Cerebellar cortex (tissue), 1 donor: Measurements from ENCODE around the gene NACC2.
A peak's percentile ranks its signal among the peaks of the same experiment; 100 is the strongest.
"Not testable (repeated sequence)": the region's sequence is repeated elsewhere in the genome, so short reads cannot be mapped to it uniquely, and the experiment has no call there.

ENCODE experiments used
- DNase-seq: peaks from one replicate; pipeline ENCODE4 v3.0.0-alpha.2; 2015; ENCODE audit warnings: low spot score

Gene NACC2

DNA sequence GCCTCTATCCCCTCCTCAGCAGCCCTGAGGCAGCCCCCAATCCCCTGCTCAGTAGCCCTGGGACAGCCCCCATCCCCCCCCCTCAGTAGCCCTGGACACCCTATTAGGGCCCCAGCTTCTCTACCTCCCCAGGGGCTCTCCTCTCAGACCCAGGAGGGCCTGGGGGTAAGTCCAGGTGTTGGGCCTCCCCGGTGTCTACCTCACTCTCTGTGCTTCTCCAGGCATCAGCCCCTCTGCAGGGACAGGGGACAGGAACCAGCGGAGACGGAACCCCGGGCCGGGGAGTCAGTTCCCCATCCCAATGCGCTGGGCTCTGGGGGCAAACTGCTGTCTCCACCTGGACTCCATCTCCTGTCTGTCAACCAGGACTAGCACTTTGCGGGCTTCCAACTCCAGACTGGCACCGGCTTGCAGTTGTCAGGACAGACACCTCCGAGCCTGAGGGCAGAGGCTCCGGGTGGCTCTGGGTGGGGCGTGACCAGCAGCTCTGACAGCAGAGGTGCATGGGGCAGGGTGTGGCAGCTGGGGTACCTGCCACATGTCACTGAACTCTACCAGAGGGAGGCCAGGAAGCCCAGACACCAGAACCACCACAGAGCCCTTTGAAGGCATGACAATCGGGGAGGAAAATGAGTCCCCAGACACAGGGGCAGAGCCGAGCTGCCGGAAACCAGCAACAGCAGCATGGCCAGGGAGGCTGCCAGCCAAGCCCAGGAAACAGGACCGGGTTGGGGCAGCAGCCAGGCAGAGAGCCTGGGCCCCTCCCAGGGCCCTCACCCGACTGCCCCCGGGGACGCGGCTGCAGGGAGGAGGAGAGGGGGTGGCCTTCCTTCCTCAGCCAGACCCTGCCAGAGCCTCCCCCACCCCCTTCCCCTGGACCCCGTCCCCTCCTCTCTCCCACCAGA lies 116.2 kb downstream of the NACC2 start:
- no peak for DNase-seq

DNA sequence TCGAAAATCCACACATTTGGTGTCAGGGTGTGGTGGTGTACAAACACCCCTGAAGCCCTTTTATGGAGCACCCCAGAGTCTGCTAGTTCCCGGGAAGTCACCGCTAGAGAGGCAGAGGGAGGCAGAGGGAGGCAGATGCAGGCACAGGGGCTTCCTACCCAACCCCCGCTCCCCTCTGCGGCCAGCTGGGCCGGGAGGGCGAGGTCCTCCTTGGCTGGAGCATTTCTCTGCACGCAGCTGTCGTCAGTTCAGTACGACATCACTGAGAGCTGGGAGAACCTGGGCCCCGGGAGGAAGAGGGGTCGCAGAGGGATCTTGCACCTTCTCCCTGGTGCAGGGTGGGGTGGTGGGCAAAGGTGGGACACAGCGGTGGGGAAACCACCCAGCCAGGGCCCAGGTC lies 118.1 kb downstream of the NACC2 start:
- DNase-seq, result no peak

DNA sequence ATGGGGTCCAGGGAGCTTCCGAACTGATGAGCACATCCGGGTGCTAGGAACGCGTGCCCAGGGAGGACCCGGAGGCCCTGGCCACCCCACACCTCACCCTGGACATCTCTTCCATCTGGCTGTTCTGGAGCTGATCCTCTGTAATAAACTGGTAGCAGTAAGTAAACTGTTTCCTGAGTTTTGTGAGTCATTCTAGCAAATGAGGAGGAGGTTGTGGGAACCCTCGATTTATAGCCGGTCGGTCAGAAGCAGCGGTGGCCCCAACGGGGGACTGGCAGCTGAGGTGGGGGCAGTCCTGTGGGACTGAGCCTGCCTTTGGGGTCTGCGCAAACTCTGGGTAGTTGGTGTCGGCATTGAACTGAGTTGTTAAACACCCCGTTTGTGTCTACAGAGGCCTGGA lies 118.6 kb downstream of the NACC2 start:
- DNase-seq, result no peak

DNA sequence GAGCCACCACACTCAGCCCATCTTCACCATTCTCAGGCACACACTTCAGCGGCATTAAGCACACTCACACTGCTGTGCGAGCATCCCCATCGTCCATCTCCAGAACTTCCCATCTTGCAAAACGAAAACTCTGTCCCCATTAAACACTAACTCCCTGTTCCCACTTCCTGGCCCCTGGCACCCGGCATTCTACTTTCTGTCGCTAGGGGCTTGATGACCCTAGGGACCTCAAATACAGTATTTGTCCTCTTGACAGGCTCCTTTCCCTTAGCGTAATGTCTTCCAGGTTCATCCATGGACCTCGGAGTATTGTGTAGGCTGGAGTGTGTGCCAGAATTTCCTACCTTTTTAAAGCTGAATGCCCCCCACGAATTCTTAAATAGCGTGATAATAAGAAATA lies 119.3 kb downstream of the NACC2 start:
- no peak for DNase-seq

DNA sequence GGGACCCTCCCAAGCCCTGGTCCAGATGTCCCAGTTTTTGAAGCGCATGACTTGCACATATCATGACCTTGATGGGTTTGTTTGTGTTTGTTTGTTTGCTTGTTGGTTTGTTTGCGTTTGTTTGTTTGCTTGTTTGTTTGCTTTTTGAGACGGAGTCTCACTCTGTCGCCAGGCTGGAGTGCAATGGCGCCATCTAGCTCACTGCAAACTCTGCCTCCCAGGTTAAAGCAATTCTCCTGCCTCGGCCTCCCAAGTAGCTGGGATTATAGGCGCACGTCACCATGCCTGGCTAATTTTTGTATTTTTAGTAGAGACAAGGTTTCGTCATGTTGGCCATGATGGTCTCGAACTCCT lies 120.9 kb downstream of the NACC2 start:
- no peak for DNase-seq

DNA sequence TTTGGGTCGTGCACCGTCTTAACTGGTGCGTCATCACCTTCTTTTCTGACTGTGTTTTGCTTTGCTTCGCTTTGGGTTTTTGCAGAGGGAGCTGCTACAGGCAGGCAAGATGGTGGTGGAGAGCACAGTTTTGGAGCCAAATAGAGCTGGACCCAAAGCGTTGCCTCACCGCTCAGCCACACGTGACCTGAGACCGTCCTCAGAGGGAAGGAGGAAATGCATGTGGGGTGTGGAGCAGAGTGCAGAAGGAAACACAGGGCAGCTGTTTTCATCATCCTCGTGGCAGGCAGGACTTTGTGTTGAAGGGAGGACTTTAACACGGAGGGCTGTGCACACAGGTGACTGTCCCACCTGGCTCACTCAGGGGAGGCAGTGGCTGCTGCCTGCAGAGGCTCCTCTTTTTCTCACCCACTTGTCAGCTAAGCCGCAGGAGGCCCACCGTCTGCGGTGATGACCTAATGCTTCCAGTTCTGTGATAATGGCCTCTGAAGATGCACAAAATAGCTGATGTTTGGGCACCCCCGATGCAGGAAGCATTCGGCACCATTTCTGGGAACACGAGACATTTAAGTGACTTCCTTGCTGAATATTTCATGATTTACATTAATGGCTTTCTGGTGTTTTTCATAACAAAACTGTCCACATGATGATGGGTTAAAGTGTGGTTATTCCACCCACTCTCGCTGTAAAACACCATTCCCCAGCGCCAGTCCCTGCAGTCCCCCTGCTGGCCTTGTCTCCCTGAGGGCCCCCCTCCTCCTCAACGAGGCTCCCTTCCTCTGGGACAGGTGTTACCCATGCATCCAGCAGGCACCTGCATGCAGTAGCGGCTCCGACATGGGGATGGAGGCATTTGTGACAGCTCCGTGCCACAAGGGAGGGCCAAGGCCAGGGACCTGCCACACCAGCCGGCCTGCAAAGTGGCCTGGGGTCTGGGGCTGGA lies 121.5 kb downstream of the NACC2 start:
- no peak for DNase-seq

DNA sequence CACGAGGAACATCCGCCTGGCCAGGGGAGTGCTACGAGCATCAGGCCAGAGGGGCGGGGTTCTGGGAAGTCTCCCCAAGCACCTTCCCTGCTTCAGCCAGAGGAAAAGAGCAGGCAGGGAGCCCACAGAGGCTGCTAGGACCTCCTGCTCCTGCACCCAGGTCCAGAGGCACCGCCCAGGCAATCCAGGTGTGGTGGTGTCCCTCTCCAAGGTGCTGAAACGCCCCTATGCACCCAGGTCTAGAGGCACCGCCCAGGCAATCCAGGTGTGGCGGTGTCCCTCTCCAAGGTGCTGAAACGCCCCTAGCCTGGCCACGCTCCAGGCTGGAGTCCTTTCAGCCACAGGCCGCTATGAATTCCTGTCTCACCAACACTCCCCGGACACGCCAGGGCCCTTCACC lies 123.2 kb downstream of the NACC2 start:
- no peak for DNase-seq

DNA sequence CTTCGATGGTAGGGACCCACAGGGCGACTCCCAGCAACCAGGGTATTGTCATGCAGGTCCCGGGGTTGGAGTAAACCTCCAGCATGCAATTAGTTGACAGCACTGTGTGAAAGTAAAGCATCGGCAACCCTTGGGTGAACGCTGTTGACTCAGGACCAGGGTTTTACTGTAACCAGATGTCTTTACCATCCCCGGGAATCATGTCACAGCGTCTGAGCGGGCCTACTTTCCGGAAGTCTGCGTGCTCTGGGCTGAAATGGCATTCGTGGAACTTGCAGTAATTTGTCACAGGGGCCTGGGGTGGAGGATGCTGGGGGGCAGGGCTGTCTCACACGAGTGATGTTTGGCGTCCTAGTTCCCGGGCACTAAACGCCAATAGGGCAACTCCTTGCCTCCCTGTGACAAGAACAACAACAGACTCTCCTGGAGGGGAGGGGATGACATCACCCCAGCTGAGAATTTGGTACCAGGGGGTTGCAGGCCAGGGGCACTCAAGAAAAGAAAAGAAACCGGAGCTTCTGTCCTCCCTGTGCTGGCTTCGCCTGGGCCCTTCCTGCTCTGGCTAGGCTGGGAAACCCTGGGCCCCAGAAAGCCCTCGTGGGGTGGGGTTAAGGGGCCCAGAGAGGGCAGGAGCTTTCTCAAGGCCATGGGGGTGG lies 123.8 kb downstream of the NACC2 start:
- DNase-seq, result no peak

DNA sequence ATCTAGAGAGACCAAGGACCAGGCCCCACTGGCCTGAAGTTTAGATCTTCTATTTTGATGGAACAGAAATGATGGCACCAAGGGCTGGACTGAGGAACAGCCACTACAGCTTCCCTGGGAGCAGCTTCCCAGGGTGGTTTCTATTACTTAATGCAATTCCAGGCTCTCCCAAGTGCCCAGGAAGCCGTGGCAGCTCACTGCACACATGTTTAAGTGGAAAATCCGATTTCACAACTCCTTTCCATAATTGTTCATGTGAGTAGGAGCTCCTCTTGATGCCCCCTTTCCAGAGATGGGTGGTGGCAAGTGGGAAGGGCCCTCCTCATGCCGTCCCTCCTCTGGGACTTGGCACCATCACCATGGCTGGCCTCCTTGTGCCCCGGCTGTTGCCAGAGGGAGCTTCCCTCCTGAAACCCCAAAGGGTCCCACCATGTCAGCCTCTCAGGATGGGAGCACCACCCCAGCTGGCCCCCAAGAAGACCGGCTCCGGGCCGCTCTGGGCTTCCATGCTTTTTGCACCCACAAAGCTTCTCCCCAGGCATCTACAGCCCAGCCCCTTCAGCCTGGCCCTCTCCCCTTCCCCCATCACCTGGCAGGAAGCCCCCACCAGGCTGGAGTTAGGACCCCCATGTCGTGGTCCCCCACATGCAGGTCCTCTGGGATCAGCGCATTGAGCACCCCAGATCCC lies 124.8 kb downstream of the NACC2 start:
- no peak for DNase-seq

DNA sequence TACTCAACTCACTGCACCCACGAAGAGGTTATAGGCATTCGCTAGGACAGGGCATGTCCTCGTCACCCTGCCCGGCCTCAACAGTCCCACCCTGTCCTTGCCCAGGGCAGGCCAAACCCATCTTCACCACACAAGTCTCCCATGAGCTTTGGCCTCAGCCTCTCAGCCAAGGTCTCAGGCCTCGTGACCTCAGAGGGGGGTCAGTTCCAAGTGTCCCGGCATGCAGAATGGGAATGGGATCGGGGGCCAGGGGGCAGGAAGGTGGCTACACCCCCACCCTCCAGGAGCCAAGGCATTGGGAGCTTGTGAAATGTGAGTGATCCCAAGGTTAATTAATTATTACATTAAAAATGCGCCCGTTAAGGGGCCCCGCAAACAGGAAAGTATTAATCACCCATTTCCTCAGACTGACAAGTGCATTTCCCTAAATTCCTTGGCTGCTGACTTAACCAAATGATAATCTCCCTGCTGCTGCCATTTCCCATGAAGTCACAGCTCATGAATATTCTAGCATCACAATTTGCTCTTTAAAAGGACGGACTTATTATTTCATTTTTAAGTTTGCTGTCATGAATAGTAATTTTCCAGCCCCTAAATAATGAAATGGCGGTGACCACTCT lies 125.9 kb downstream of the NACC2 start:
- no peak for DNase-seq

DNA sequence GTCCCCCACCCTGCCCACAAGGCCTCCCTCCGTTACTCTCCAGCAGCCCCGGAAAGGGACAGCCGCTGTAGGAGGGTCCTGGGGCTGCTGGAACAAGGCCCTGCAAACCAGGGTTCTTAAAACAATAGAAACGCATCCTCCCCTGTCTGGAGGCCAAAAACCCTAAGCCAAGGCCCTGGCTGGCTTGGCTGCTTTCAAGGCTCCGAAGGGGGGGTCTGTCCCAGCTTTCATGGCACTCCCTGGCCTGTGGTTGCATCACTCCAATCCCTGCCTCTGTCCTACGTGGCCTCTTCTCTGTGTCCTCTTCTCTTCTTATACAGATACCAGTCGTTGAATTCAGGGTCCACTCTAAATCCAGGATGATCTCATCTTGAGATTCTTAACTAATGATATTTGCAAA lies 126.5 kb downstream of the NACC2 start:
- no peak for DNase-seq

DNA sequence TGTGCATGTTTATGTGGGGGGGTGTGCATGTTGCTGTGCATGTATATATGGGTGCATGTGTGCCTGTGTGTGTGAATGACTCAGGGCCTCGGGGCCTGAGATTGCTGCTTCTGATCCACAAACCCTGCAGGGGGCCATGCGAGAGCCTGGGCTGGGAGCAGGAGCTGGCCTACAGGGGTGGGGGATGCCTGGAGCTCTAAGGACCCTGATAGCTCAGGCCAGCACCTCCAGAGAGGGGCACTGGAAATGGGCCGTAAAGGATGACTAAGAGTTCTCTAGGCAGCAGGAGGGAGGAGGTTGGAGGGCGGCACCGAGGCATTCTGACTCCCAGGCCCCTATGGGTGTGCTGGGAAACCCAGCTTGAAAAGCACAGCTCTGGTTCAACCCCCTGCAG lies 127.0 kb downstream of the NACC2 start:
- DNase-seq, result no peak

DNA sequence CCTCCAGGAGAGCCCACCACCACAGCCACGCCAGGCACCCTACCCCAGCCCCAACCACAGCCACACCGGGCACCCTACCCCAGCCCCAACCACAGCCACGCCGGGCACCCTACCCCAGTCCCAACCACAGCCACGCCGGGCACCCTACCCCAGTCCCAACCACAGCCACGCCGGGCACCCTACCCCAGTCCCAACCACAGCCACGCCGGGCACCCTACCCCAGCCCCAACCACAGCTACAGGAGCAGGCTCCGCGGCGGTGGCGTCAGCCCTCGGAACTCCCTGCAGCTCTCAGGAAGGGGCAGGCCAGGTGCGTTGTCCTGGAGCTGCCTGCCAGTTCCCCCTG lies 128.2 kb downstream of the NACC2 start:
- DNase-seq, result not testable (repeated sequence)

DNA sequence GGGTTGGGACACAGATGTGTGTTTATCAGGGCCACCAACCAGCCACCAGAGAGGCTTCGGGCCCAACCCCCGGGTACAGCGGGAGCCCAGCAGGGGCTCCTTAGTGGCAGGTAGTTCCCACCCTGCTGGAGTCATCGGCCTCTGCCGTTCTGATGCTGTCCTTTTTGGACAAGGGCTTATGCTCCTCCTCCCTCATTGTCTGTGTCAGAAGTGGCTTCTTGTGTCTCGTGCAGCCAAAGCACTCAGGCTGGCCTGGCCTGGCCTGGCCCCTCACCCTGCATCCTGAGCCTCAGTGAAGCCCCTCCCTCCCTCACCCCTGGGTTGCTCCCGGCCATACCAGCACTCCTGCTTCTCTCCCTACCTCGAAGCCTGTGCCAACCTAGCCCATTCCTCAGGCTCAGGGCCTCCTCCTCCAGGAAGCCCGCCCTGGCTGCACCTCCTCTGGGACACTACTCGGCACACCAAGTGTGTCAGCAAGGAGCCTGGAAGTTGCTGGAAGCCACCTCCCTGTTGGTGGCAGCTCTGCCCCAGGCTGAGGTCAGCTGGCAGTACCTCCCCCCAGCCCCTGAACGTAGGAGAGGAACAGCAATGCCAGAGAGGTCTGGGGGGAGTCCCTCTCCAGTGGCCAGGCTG lies 129.8 kb downstream of the NACC2 start:
- DNase-seq, result no peak

DNA sequence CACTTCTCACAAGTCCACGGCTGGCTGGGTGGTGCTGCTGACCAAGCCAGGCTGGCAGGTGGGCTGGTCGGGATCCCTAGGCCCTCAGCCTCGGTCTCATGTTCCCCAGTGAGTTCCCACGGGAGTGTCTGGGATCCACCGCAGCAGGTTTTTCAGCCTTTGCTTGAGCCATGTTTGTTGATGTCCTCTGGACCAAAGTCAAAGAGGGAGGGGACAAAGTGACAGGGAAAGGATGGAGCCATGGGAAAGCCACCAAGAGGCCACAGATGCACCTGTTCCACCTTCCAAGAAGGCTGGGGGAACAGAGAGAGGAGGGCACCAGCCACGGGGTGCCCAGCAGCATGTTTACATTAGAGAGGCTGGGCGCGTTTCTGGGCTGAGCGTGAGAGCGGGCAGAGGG lies 131.2 kb downstream of the NACC2 start:
- DNase-seq, result no peak

DNA sequence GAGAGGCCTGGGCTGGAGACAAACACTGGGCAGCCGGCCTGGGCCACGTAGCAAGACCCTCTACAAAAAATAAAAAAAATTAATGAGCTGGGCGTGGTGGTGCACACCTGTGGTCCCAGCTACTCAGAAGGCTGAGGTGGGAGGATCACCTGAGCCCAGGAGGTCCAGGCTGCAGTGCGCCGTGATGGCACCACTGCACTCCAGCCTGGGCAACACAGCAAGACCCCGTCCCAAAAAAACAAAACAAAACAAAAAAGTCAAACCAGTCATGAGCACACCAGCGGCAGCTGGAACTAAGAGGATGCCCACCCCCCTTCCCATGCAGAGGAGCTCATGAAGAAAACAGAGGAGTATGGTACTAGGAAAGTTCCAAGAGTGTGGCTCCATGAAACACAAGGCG lies 131.8 kb downstream of the NACC2 start:
- DNase-seq, result no peak

DNA sequence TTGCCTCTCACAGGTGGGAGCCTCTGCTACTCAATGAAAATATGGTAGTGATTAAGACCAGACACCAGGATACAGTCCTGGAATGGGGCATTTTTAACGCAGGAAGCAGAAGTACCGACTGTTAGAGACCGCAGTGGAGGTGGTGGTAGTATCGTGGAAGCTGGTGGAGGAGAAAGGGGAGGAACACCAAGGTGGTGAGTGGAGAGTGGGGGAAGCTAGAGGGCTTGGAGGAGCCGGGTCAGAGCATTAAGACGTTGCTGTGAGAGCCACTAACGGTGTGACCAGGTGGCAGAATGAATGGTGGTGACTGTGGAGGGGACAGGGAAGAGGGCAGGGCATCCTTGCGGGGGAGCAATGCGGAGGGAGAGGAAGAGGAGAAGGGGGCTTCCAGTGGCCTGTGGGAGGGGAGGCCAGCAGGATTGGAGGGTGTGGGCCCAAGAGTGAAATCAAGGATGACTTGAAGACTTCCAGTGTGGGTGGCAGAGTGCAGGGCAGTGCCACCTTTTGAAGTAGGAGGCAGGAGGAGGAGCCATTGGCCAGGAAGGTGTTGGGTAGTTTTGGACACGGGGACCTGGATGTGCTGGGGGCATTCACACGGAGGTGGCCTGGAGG lies 132.3 kb downstream of the NACC2 start:
- no peak for DNase-seq

DNA sequence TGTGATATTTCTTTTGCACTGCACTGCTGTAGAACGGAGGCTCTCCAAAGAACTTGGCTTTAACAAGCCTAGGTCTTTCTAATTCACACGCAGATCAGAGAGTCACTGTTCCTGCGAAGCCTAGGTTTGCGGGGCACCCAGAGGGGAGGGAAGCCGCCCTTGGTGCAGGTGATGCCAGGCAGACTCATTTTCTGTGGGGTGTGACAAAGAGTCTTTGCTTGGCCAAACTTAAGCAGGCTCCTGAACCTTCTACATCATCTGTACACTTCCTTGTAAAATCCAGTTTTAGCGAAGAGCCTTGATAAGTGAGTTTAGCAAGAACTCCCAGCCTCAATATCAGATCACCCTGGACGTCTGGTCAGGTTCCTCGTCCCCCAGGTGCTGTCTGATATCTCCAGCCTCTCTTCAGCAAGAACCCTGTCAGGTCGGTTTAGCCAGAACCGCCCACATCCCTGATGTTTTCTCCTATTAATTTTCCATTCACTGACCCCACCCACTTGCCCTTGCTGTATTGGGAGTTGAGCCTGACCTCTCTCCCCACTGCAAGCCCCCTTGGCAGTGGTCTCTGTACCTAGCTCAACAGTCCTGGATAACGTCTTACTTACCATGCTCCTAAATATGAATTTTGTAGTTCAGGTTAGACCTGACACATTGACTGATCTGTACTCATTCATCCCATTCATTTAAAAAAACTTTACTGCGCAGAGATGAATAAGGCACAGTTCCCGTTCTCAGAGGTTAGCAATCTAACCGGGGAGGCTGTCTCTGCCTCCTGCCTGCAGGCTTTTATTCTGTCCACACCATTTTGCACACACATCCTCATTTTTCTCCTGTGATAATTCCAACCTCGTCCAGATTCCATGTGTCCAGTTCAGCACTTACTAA lies 133.0 kb downstream of the NACC2 start:
- no peak for DNase-seq

DNA sequence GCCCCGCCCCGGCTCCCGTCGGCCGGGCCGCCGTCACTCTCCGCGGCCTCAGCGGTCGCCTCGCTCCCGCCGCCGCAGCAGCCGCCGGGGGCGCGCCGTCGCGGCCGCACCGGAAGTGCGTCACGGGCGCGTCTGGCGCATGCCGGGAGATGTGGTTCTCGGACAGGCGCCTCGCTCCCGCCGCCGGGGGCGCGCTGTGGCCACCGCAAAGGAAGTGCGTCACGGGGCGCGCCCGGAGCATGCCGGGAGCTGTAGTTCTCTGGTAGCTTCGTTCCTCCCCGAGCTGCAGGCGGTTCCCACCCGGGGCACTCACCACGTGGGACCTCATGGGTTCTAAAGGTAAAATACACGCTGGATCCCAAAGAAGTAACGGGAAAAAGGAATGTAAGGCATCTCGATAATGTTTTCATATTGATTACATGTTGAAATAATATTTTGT lies 133.8 kb downstream of the NACC2 start, which contains the start of gene UBAC1:
Gene UBAC1, minus strand, starts transcription at position 97 of the 439 bp plus-strand sequence. CDS start 211 bp downstream, outside the sequence.
- peak; percentile 93 for DNase-seq
